Stimulated activated naive CD4-positive, alpha-beta T cell (primary cell): ENCODE measurements around the gene MGAT4C.

Source experiments
- DNase-seq, 6 experiments: peaks; one replicate each; lab custom pipeline; 2025; lab: John Stamatoyannopoulos, UW

Gene MGAT4C

GRCh38 chr12:86228656-86229055 lies 27.5 kb downstream of the MGAT4C start:
- DNase-seq, result no peak

GRCh38 chr12:86226481-86226880 lies 29.7 kb downstream of the MGAT4C start:
- DNase-seq, result no peak

- DNase-seq, result no peak
These were observed 39.6 kb downstream of the MGAT4C start for GRCh38 chr12:86216591-86216990.

- no peak for DNase-seq
These were observed 43.2 kb downstream of the MGAT4C start for GRCh38 chr12:86213012-86213411.

GRCh38 chr12:86198696-86199444 lies 57.3 kb downstream of the MGAT4C start:
- DNase-seq, result no peak

- no peak for DNase-seq
These were observed 59.7 kb downstream of the MGAT4C start for GRCh38 chr12:86196465-86196864.

GRCh38 chr12:86194721-86195120 lies 61.5 kb downstream of the MGAT4C start:
- no peak for DNase-seq

- DNase-seq, result no peak
These were observed 62.3 kb downstream of the MGAT4C start for GRCh38 chr12:86193931-86194330.

GRCh38 chr12:86188226-86188625 lies 68.0 kb downstream of the MGAT4C start:
- DNase-seq, result no peak

- DNase-seq, result no peak
These were observed 69.7 kb downstream of the MGAT4C start for GRCh38 chr12:86186449-86186848.

GRCh38 chr12:86179855-86180254 lies 76.3 kb downstream of the MGAT4C start:
- no peak for DNase-seq

GRCh38 chr12:86174188-86174587 lies 82.0 kb downstream of the MGAT4C start:
- DNase-seq, result no peak

GRCh38 chr12:86172913-86173443 lies 83.2 kb downstream of the MGAT4C start:
- DNase-seq, result no peak

GRCh38 chr12:86170051-86170450 lies 86.1 kb downstream of the MGAT4C start:
- DNase-seq, result no peak

GRCh38 chr12:86158956-86159355 lies 97.2 kb downstream of the MGAT4C start:
- no peak for DNase-seq

GRCh38 chr12:86154620-86155019 lies 101.6 kb downstream of the MGAT4C start:
- DNase-seq, result no peak

GRCh38 chr12:86148612-86149011 lies 107.6 kb downstream of the MGAT4C start:
- DNase-seq, result no peak

- no peak for DNase-seq
These were observed 108.1 kb downstream of the MGAT4C start for GRCh38 chr12:86148071-86148470.

- no peak for DNase-seq
These were observed 111.0 kb downstream of the MGAT4C start for GRCh38 chr12:86145156-86145555.

GRCh38 chr12:86143162-86143561 lies 113.0 kb downstream of the MGAT4C start:
- DNase-seq, result no peak

- DNase-seq, result no peak
These were observed 116.5 kb downstream of the MGAT4C start for GRCh38 chr12:86139671-86140070.

GRCh38 chr12:86138770-86139169 lies 117.4 kb downstream of the MGAT4C start:
- DNase-seq, result no peak

GRCh38 chr12:86137936-86138335 lies 118.3 kb downstream of the MGAT4C start:
- no peak for DNase-seq

GRCh38 chr12:86134561-86134960 lies 121.6 kb downstream of the MGAT4C start:
- DNase-seq, result no peak
